Cardiac muscle cell (in vitro differentiated cells and primary cell): ENCODE measurements around the gene CDT1. TPM values are rescaled to one million over a fixed set of nuclear protein-coding genes. Genes with fewer than 3 reads are reported as not detected.
"Not testable (repeated sequence)": the region's sequence is repeated elsewhere in the genome, so short reads cannot be mapped to it uniquely, and the experiment has no call there.

Experiments used
- DNase-seq, 2 donors: peaks; one replicate each; pipeline versions ENCODE4 v3.0.0 to v3.0.0-alpha.2; 2010 to 2017; ENCODE audit warnings: low read depth in 1 of 2, low spot score in 1 of 2
- H3K27ac ChIP-seq: fragments of 200-600 bp; sonication (generic); 2 replicates; pipeline ENCODE4 v1.5.1; 2016
- H3K27me3 ChIP-seq: fragments of 200-600 bp; sonication (generic); 2 replicates; pipeline ENCODE4 v1.6.0; 2016; ENCODE audit warnings: control low read depth
- H3K36me3 ChIP-seq: fragments of 200-600 bp; sonication (generic); 2 replicates; pipeline ENCODE4 v1.5.1; 2016; ENCODE audit warnings: control low read depth
- H3K4me1 ChIP-seq: fragments of 200-600 bp; sonication (generic); 2 replicates; pipeline ENCODE4 v1.8.1; 2017; ENCODE audit warnings: low read depth, mild to moderate bottlenecking, mixed run types
- H3K4me3 ChIP-seq: fragments of 200-600 bp; sonication (generic); 2 replicates; pipeline ENCODE4 v1.5.1; 2016; ENCODE audit warnings: mild to moderate bottlenecking
- H3K9me3 ChIP-seq: fragments of 200-600 bp; sonication (generic); 2 replicates; pipeline ENCODE4 v1.5.1; 2017; ENCODE audit warnings: low read depth, mild to moderate bottlenecking, control low read depth
- polyA plus RNA-seq: library from polyadenylated mRNA; unstranded; fragments of >200 nt; fragmentation: Nextera tagmentation; extraction: Ambion mirVana; gene quantifications from 2 replicates; pipeline ENCODE4 v1.2.1, GENCODE V29; 2016
- total RNA-seq: library from RNA; depleted of rRNA; stranded (reverse); fragments of >200 nt; gene quantifications from 2 replicates; pipeline ENCODE4 v1.2.3, GENCODE V29; 2016
- TF ChIP-seq, protein P1 (sequence below): IDR thresholded peaks from 2 replicates; pipeline ENCODE4 v1.5.1; 2012; ENCODE audit warnings: low read depth, mild to moderate bottlenecking, low read length

The CDT1 gene
- total and polyA plus RNA-seq, 2 experiments from 2014 or later = 17.9 to 29.6 TPM

DNA sequence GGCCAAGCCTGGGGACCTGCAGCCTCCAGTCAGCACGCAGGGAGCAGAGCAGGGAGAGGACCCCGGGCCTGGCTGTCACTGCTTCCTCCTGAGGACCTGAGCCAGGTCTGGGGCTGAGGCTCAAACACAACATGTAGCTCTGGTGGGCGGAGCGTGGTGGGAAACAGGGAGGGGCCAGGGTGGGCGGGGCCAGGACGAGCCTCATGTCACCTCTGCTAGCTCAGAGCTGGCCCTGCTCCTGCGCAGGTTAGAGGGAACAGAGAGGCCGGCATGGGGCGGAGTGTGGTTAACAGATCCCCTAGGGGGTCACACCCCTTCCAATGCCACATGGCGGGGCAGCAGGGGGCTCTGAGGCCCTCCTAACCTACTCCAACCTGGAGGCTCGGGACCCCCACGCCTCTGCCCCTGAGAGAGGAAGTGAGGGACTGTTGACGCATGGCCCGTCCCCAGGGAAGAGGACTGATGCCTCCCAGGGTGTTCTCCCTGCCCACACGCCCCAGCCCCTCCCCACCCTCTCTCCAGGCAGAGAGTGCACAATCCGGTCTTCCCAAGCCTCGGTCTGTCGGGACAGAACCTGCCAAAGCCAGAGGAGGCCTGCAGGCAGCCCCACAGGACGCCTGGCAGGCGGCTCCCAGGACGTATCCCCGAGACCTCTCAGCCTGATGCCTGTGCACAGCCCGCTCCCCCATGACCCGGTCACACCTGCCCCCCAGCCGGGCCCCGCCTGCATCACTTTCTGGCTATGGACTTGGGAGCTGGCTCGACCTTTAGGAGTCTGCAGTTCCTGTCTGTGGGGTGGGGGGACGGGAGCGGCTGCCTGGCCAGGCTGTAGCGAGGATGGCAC lies 33.8 kb upstream of the CDT1 start:
- H3K4me1 ChIP-seq = peaks cover 77% of the 10 kb centered on the region

DNA sequence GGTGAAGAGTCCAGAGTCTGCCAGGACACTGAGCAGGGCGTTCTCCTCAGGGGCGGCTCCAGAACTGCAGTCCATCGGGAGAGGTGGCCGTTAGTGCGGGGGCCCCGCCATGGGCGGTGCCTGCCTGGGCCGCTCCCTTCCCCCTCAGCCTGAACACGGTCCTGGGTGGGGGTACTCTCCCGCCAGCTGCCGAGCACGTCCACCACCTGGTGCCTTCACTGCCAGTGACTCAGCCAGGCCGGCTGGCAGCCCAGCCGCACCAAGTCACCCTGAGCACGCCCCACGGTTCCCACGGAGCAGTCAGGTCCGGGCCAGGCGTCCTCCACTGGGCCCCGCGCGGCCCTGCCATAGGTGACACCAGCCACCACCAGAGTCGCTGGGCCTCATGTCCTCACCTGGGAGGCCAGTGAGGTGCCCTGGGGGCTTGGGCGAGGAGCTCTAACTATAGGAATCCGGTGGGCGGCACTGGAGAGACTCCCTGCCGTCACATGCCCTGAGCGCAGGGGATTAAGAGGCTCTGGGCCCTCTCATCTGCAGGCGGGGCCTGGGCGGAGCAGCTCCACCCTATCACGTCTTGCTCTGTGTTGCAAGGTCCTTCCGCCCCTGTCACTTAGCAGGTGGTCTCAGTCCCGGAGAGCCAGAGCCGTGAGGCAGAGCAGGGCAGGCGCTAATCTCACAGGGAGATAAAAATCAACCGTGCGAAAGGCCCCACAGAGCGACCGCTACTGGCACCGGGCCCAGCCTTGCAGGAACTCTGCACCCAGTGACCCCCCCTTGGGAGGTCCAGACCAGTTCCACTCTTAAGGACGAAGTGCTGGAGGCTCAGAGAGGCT lies 32.9 kb upstream of the CDT1 start:
- peaks cover 73% of the 10 kb centered on the region for H3K4me1 ChIP-seq
- H3K27ac ChIP-seq = peak overlapping the region; percentile 85
- TF ChIP-seq, protein P1, sequence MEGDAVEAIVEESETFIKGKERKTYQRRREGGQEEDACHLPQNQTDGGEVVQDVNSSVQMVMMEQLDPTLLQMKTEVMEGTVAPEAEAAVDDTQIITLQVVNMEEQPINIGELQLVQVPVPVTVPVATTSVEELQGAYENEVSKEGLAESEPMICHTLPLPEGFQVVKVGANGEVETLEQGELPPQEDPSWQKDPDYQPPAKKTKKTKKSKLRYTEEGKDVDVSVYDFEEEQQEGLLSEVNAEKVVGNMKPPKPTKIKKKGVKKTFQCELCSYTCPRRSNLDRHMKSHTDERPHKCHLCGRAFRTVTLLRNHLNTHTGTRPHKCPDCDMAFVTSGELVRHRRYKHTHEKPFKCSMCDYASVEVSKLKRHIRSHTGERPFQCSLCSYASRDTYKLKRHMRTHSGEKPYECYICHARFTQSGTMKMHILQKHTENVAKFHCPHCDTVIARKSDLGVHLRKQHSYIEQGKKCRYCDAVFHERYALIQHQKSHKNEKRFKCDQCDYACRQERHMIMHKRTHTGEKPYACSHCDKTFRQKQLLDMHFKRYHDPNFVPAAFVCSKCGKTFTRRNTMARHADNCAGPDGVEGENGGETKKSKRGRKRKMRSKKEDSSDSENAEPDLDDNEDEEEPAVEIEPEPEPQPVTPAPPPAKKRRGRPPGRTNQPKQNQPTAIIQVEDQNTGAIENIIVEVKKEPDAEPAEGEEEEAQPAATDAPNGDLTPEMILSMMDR = no peak
- peak; percentile 78 to 93 for DNase-seq
- no peaks in the 10 kb centered on the region for H3K9me3 ChIP-seq
- H3K27me3 ChIP-seq = no peaks in the 10 kb centered on the region
- H3K36me3 ChIP-seq = no peaks in the 10 kb centered on the region
- H3K4me3 ChIP-seq = no peak overlapping the region

More for the DNA sequence above, 33.8 kb upstream of the CDT1 start:
- Histone ChIP-seq H3K36me3 (no peaks in the 10 kb centered on the region), H3K4me3 (no peak overlapping the region), H3K27me3 (no peaks in the 10 kb centered on the region), H3K27ac (peak overlapping the region; percentile 85), H3K9me3 (no peaks in the 10 kb centered on the region)
- peak in 1 of 2 donors; percentile 84 for DNase-seq
- TF ChIP-seq, protein P1 = no peak

DNA sequence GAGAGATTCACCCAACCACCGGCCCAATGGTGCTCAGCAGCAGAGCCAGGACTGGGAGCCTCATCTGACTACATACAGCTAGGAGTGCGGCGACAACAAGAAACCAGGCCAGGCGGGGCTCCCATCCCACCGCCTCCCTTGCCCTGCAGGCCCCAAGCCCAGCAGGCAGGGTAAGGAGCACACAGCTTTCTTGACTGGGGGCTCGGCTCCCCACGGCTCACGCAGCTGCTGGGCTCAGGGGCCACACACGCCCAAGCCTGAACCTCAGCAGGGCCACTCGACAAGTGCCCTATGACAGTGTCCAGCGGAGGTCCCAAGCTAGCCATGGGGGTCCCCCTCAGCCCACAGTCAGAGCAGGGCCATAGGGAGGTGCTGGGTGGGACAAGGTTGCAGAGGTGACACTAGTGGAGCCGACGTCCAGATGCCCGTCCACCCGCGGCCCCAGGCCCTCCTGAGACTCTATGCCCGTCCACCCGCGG lies 32.3 kb upstream of the CDT1 start:
- Histone ChIP-seq H3K27me3 (no peaks in the 10 kb centered on the region), H3K36me3 (no peaks in the 10 kb centered on the region), H3K4me1 (peaks cover 73% of the 10 kb centered on the region), H3K4me3 (no peak overlapping the region), H3K9me3 (no peaks in the 10 kb centered on the region), H3K27ac (peak overlapping the region; percentile 85)
- TF ChIP-seq, protein P1 = no peak
- DNase-seq = no peak

DNA sequence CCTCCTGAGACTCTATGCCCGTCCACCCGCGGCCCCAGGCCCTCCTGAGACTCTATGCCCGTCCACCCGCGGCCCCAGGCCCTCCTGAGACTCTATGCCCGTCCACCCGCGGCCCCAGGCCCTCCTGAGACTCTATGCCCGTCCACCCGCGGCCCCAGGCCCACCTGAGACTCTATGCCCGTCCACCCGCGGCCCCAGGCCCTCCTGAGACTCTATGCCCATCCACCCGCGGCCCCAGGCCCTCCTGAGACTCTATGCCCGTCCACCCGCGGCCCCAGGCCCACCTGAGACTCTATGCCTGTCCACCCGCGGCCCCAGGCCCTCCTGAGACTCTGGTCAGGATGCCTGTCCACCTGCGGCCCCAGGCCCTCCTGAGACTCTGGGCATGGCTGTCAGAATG lies 31.8 kb upstream of the CDT1 start:
- not testable (repeated sequence) for H3K9me3 ChIP-seq, H3K36me3 ChIP-seq, H3K27me3 ChIP-seq, H3K4me3 ChIP-seq, DNase-seq
- Histone ChIP-seq H3K27ac (peak overlapping the region; percentile 97), H3K4me1 (peaks cover 73% of the 10 kb centered on the region)

DNA sequence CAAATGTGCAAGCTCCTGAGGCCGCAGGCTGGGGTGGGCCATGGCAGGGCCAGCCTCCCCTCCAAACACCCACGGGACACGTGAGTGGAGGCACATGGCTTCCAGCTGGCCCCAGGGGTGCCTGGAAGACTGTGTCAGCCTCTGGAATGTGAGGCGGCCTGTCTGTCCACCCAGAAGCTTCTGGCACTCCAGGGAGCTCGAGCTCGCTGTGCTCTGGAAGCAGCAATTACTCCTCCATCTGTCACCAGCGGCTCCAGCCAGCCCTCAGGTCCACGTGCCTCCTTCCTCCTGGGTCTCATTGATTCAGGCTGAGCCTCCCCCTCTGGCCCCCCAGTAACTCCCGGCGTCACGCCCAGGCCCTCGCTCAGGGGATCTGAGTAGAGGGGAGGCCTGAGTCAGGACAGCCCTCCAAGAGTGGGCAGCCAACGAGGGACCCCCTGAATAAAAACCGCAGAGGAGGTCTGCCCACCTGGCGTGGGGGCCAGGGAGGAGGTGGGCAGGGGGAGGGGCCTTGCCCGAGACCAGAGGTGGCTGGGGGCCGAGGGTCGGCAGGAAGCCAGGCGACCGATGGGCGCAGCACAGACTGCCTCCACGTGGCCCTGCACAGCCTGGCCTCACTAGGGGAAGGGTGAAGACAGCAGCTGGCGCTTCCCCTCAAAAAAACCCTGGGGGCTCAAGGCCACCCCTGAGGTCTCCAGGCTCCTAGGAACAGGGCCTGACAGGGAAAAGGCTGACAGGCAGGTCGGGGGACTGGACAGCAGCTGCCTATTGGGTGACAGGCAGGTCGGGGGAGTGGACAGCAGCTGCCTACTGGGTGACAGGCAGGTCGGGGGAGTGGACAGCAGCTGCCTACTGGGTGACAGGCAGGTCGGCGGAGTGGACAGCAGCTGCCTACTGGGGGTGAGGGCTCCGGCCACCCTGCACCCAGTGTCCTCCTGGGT lies 30.4 kb upstream of the CDT1 start:
- Histone ChIP-seq H3K9me3 (no peaks in the 10 kb centered on the region), H3K4me1 (peaks cover 60% of the 10 kb centered on the region), H3K4me3 (no peak overlapping the region), H3K27me3 (no peaks in the 10 kb centered on the region), H3K27ac (peak overlapping the region; percentile 97), H3K36me3 (no peaks in the 10 kb centered on the region)
- TF ChIP-seq, protein P1 = no peak
- peak; percentile 85 for DNase-seq
